GM12892 (cell line): Measurements from ENCODE around the gene DNAH1.

ENCODE experiments used
- POLR2A ChIP-seq: IDR thresholded peaks from 2 replicates; pipeline ENCODE4 v1.6.1; 2011; ENCODE audit warnings: low read depth, low read length, control low read depth
- POLR2AphosphoS5 ChIP-seq: IDR thresholded peaks from 2 replicates; pipeline ENCODE4 v1.6.1; 2011; ENCODE audit warnings: low read depth, low read length, control low read depth
- TAF1 ChIP-seq: IDR thresholded peaks from 2 replicates; pipeline ENCODE4 v1.6.1; 2011; ENCODE audit warnings: low read depth, mild to moderate bottlenecking, control low read depth, low read length, borderline replicate concordance

- TF ChIP-seq POLR2AphosphoS5: no peak
- TF ChIP-seq POLR2A: no peak
- TF ChIP-seq TAF1: no peak
These were observed 120.5 kb downstream of the DNAH1 start for GRCh38 chr3:52436500-52437149.
